ENCODE data around the gene ILDR1. TPM values are rescaled to one million over a fixed set of nuclear protein-coding genes. Genes with fewer than 3 reads are reported as not detected.

Gene ILDR1
- total and polyA plus RNA-seq, 2 donors, result 0.76 to 2.1 TPM

DNA sequence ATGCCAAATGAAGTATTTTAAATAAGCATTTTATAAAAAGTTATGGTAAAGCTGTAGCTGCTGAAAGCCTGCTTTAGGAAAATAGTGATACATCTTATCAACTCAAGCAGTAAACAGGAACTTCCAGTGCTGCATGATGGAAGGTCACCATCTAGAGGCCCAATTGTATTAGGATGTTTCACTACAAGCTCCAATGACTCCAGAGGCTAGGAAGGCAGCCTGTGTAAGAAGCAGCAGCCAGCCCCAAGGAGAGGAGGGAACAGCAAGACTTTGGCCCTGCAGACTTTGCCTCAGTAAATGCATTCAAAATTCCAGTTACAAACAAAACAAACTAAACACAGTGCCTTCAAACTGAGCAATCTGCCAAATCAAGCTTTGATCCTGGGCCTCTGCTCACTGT, 32.1 kb downstream of the ILDR1 start:
- H3K27ac ChIP-seq (ENCODE audit: low read depth in 1 of 2, low read length in 1 of 2), result no peak overlapping the region
- no peaks in the 10 kb centered on the region for H3K4me1 ChIP-seq (ENCODE audit: control insufficient read depth in 2 of 2, insufficient read depth in 2 of 2, low read length in 2 of 2)
- H3K4me3 ChIP-seq (ENCODE audit: low read length in 2 of 2), result no peak overlapping the region
- no peaks in the 10 kb centered on the region for H3K27me3 ChIP-seq (ENCODE audit: control insufficient read depth in 2 of 2, insufficient read depth in 1 of 2, low read length in 1 of 2)
- H3K36me3 ChIP-seq (ENCODE audit: control insufficient read depth in 2 of 2, insufficient read depth in 2 of 2, low read length in 1 of 2), result no peaks in the 10 kb centered on the region
- no peak for DNase-seq (ENCODE audit: low read depth in 6 of 9, low spot score in 9 of 9)
- no peaks in the 10 kb centered on the region for H3K9me3 ChIP-seq (ENCODE audit: control insufficient read depth in 2 of 2, insufficient read depth in 1 of 2, low read length in 1 of 2)

DNA sequence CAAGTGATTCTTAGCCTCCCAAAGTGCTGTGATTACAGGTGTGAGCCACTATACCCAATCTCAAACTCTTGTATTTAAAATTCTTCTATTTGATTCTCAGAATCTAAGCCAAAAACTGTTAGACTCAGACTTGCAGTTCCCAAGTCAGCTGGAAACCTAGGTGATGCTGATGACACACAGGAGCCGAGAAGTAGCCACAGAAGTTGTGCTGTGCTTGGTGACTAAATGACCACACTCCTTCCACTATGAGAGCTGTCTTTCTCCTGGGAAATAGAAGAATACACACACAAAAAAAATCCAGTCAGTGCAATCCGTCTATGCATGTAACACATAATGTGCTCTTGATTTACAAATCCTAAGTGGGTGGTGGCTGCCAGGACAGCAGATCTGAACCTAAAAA, 33.9 kb downstream of the ILDR1 start:
- DNase-seq (ENCODE audit: low read depth in 6 of 9, low spot score in 9 of 9), result no peak
- H3K27ac ChIP-seq (ENCODE audit: low read depth in 1 of 2, low read length in 1 of 2), result no peak overlapping the region
- no peaks in the 10 kb centered on the region for H3K36me3 ChIP-seq (ENCODE audit: control insufficient read depth in 2 of 2, insufficient read depth in 2 of 2, low read length in 1 of 2)
- no peaks in the 10 kb centered on the region for H3K9me3 ChIP-seq (ENCODE audit: control insufficient read depth in 2 of 2, insufficient read depth in 1 of 2, low read length in 1 of 2)
- no peak overlapping the region for H3K4me3 ChIP-seq (ENCODE audit: low read length in 2 of 2)
- WGBS, result 96% methylated on average over 2 of the region's 2 CpGs
- H3K4me1 ChIP-seq (ENCODE audit: control insufficient read depth in 2 of 2, insufficient read depth in 2 of 2, low read length in 2 of 2), result no peaks in the 10 kb centered on the region
- no peaks in the 10 kb centered on the region for H3K27me3 ChIP-seq (ENCODE audit: control insufficient read depth in 2 of 2, insufficient read depth in 1 of 2, low read length in 1 of 2)

DNA sequence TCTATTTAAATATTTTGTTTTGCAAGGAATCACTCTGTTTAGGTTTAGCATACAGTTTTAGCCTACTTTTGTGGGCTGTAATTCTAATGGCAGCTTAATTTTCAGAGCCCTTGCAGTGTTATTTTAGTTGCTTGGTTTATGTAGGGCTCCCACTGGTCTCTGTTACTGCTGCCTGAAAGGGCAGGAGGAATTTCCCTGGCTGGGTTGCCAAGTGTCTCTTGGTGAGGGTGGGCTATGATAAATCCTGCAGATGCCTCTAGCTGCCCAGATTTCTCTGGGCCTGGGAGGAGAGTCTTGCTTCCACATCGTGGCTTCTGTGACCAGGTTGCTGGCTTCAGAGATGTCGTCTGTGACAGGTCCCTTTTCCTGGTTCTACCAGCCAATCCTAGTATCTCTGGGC, 36.2 kb downstream of the ILDR1 start:
- H3K4me1 ChIP-seq (ENCODE audit: control insufficient read depth in 2 of 2, insufficient read depth in 2 of 2, low read length in 2 of 2), result no peaks in the 10 kb centered on the region
- no peak for DNase-seq (ENCODE audit: low read depth in 6 of 9, low spot score in 9 of 9)
- 92% methylated on average over 2 of the region's 2 CpGs for WGBS

DNA sequence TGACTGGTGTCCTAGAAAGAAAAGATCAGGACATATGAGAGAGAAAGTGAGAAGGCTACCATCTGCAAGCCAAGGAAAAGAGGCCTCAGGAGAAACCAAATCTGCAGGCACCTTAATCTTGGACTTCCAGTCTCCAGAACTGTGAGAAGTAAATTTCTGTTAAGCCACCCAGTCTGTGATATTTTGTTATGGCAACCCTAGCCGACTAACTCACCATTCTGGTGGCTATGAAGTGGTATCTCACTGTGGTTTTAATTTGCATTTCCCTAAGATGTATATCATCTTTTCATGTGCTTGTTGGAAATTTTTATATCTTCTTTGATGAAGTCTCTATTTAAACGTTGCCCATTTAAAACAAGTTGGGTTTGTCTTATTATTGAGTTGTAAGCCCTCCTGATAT, 40.6 kb downstream of the ILDR1 start:
- H3K27me3 ChIP-seq (ENCODE audit: control insufficient read depth in 2 of 2, insufficient read depth in 1 of 2, low read length in 1 of 2), result no peaks in the 10 kb centered on the region
- no peaks in the 10 kb centered on the region for H3K4me1 ChIP-seq (ENCODE audit: control insufficient read depth in 2 of 2, insufficient read depth in 2 of 2, low read length in 2 of 2)
- DNase-seq (ENCODE audit: low read depth in 6 of 9, low spot score in 9 of 9), result no peak
- WGBS, result 13% methylated on average over 2 of the region's 2 CpGs
- H3K4me3 ChIP-seq (ENCODE audit: low read length in 2 of 2), result no peak overlapping the region
- no peaks in the 10 kb centered on the region for H3K36me3 ChIP-seq (ENCODE audit: control insufficient read depth in 2 of 2, insufficient read depth in 2 of 2, low read length in 1 of 2)
- H3K27ac ChIP-seq (ENCODE audit: low read depth in 1 of 2, low read length in 1 of 2), result no peak overlapping the region
- peaks cover 0 to 2% of the 10 kb centered on the region in 2 donors for H3K9me3 ChIP-seq (ENCODE audit: control insufficient read depth in 2 of 2, insufficient read depth in 1 of 2, low read length in 1 of 2)

More for the DNA sequence above, 36.2 kb downstream of the ILDR1 start:
- no peak overlapping the region for H3K27ac ChIP-seq (ENCODE audit: low read depth in 1 of 2, low read length in 1 of 2)
- H3K36me3 ChIP-seq (ENCODE audit: control insufficient read depth in 2 of 2, insufficient read depth in 2 of 2, low read length in 1 of 2), result no peaks in the 10 kb centered on the region
- peaks cover 0 to 2% of the 10 kb centered on the region in 2 donors for H3K9me3 ChIP-seq (ENCODE audit: control insufficient read depth in 2 of 2, insufficient read depth in 1 of 2, low read length in 1 of 2)
- no peak overlapping the region for H3K4me3 ChIP-seq (ENCODE audit: low read length in 2 of 2)
- no peaks in the 10 kb centered on the region for H3K27me3 ChIP-seq (ENCODE audit: control insufficient read depth in 2 of 2, insufficient read depth in 1 of 2, low read length in 1 of 2)

DNA sequence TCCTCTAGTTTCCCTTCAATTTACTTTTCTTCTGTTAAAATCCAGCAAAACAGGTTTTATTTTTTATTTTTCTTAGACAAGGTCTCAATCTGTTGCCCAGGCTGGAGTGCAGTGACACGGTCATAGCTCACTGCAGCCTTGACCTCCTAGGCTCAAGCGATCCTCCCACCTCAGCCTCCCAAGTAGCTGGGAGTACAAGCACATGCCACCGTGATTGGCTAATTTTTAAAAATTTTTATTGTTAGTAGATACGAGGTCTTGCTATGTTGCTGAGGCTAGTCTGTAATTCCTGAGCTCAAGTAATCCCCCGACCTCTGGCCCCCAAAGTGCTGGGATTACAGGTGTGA, 41.6 kb downstream of the ILDR1 start:
- Histone ChIP-seq H3K9me3 (ENCODE audit: control insufficient read depth in 2 of 2, insufficient read depth in 1 of 2, low read length in 1 of 2) (peaks cover 0 to 2% of the 10 kb centered on the region in 2 donors), H3K27me3 (ENCODE audit: control insufficient read depth in 2 of 2, insufficient read depth in 1 of 2, low read length in 1 of 2) (no peaks in the 10 kb centered on the region), H3K4me3 (ENCODE audit: low read length in 2 of 2) (no peak overlapping the region), H3K4me1 (ENCODE audit: control insufficient read depth in 2 of 2, insufficient read depth in 2 of 2, low read length in 2 of 2) (no peaks in the 10 kb centered on the region), H3K27ac (ENCODE audit: low read depth in 1 of 2, low read length in 1 of 2) (no peak overlapping the region), H3K36me3 (ENCODE audit: control insufficient read depth in 2 of 2, insufficient read depth in 2 of 2, low read length in 1 of 2) (no peaks in the 10 kb centered on the region)
- DNase-seq (ENCODE audit: low read depth in 6 of 9, low spot score in 9 of 9), result no peak
- WGBS, result 97% methylated on average over 5 of the region's 5 CpGs

DNA sequence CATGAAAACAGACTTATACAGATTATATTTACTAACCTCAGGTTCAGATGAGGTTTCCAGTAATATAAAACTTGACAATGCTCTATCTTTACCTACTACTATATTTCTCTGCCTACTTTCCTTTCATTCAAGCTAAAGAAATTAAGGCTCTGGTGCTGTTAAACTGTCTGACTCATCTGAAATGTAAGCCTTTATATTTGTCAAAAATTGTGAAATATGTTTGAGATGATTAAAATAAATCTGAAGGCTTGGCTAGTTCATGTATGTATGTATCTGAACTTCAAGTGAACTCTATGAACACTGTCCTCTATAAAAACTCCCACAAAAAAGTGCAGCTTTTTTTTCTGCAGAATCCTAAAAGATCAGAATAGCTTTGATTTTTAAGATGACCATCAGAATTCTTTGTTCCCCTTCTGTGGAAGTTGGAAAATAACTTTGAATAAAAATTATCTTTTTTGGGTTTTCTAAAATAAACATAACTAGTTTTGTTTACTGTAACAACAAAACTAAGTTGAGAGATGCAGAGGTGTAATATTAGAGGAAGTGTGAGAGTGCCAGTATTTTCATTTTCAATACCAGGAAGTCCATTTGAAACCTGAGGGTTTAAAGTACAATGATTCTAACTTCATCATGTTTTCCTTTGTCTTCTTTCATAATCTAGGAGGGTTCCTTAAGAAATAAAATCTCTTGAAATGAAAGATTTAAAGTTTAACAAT, 42.2 kb downstream of the ILDR1 start:
- H3K4me1 ChIP-seq (ENCODE audit: control insufficient read depth in 2 of 2, insufficient read depth in 2 of 2, low read length in 2 of 2), result no peaks in the 10 kb centered on the region
- H3K27ac ChIP-seq (ENCODE audit: low read depth in 1 of 2, low read length in 1 of 2), result no peak overlapping the region

DNA sequence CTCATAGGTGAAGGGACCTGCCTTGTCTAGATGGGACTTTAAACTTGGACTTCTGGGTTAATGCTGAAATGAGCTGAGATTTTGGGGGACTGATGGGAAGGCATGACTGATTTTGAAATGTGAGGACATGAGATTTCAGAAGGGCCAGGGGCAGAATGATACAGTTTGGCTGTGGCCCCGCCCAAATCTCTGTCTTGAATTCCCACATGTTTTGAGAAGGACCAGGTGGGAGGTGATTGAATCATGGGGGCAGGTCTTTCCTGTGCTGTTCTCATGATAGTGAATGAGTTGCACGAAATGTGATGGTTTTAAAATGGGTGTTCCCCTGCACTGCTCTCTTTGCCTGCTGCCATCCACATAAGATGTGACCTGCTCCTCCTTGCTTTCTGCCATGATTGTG, 42.8 kb downstream of the ILDR1 start:
- peaks cover 0 to 2% of the 10 kb centered on the region in 2 donors for H3K9me3 ChIP-seq (ENCODE audit: control insufficient read depth in 2 of 2, insufficient read depth in 1 of 2, low read length in 1 of 2)
- no peaks in the 10 kb centered on the region for H3K4me1 ChIP-seq (ENCODE audit: control insufficient read depth in 2 of 2, insufficient read depth in 2 of 2, low read length in 2 of 2)
- no peaks in the 10 kb centered on the region for H3K27me3 ChIP-seq (ENCODE audit: control insufficient read depth in 2 of 2, insufficient read depth in 1 of 2, low read length in 1 of 2)
- no peak for DNase-seq (ENCODE audit: low read depth in 6 of 9, low spot score in 9 of 9)
- H3K36me3 ChIP-seq (ENCODE audit: control insufficient read depth in 2 of 2, insufficient read depth in 2 of 2, low read length in 1 of 2), result no peaks in the 10 kb centered on the region
- WGBS, result 94% methylated on average over 2 of the region's 2 CpGs
- H3K27ac ChIP-seq (ENCODE audit: low read depth in 1 of 2, low read length in 1 of 2), result no peak overlapping the region
- H3K4me3 ChIP-seq (ENCODE audit: low read length in 2 of 2), result no peak overlapping the region

More for the DNA sequence above, 42.2 kb downstream of the ILDR1 start:
- DNase-seq (ENCODE audit: low read depth in 6 of 9, low spot score in 9 of 9), result no peak
- Histone ChIP-seq H3K4me3 (ENCODE audit: low read length in 2 of 2) (no peak overlapping the region), H3K27me3 (ENCODE audit: control insufficient read depth in 2 of 2, insufficient read depth in 1 of 2, low read length in 1 of 2) (no peaks in the 10 kb centered on the region), H3K9me3 (ENCODE audit: control insufficient read depth in 2 of 2, insufficient read depth in 1 of 2, low read length in 1 of 2) (peaks cover 0 to 2% of the 10 kb centered on the region in 2 donors), H3K36me3 (ENCODE audit: control insufficient read depth in 2 of 2, insufficient read depth in 2 of 2, low read length in 1 of 2) (no peaks in the 10 kb centered on the region)

DNA sequence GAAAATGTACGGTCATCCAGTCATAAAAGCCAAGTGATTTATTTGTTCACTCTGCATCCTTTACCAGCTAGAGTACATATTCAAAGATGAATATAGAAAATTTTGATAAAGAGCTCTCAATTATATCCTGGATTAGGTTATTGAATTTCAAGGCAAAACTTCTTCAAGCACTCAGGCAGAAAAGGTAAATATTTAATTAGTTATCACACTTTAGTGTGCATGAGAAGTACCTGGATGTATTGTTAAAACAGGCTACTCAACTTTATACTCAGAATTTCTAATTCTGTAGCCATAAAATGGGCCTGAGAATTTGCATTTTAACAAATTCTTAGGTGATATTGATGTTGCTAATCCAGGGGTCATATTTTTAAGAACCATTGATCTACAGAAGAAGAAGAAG, 45.3 kb downstream of the ILDR1 start:
- no peaks in the 10 kb centered on the region for H3K9me3 ChIP-seq (ENCODE audit: control insufficient read depth in 2 of 2, insufficient read depth in 1 of 2, low read length in 1 of 2)
- DNase-seq (ENCODE audit: low read depth in 6 of 9, low spot score in 9 of 9), result no peak

DNA sequence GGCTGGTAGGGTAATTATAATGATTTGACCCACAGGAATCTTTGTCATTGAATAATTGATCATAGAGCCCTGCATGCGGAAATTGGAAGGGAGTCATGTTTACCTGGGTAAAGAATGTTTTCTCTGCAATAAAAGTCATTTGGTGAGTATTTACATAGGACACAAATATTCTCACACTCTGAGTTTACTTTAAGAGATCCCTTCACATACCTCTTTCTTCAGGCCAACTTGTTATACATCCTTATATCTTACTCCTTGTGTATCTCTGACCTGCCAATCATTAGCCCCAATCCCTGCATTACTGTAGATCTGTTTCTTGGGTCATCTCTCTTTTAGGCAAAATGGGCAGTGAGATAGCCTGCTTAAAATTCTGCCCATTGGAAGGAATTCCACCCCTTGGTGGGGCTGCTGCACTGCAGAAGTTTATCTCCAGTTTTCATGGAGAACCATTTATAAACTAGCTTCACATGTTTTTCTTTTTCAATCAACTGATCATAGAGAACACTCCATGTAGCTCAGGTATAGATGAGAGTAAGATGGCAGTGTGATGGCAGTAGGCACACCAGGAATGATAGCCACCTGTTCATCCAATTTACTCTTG, 46.2 kb downstream of the ILDR1 start:
- H3K27me3 ChIP-seq (ENCODE audit: control insufficient read depth in 2 of 2, insufficient read depth in 1 of 2, low read length in 1 of 2), result no peaks in the 10 kb centered on the region
- no peaks in the 10 kb centered on the region for H3K36me3 ChIP-seq (ENCODE audit: control insufficient read depth in 2 of 2, insufficient read depth in 2 of 2, low read length in 1 of 2)
- no peak for DNase-seq (ENCODE audit: low read depth in 6 of 9, low spot score in 9 of 9)
- H3K4me3 ChIP-seq (ENCODE audit: low read length in 2 of 2), result no peak overlapping the region
- 97% methylated on average over 1 of the region's 1 CpG for WGBS
- no peaks in the 10 kb centered on the region for H3K4me1 ChIP-seq (ENCODE audit: control insufficient read depth in 2 of 2, insufficient read depth in 2 of 2, low read length in 2 of 2)
- H3K9me3 ChIP-seq (ENCODE audit: control insufficient read depth in 2 of 2, insufficient read depth in 1 of 2, low read length in 1 of 2), result no peaks in the 10 kb centered on the region
- H3K27ac ChIP-seq (ENCODE audit: low read depth in 1 of 2, low read length in 1 of 2), result no peak overlapping the region

More for the DNA sequence above, 45.3 kb downstream of the ILDR1 start:
- 100% methylated on average over 1 of the region's 1 CpG for WGBS
- Histone ChIP-seq H3K27me3 (ENCODE audit: control insufficient read depth in 2 of 2, insufficient read depth in 1 of 2, low read length in 1 of 2) (no peaks in the 10 kb centered on the region), H3K27ac (ENCODE audit: low read depth in 1 of 2, low read length in 1 of 2) (no peak overlapping the region), H3K36me3 (ENCODE audit: control insufficient read depth in 2 of 2, insufficient read depth in 2 of 2, low read length in 1 of 2) (no peaks in the 10 kb centered on the region), H3K4me1 (ENCODE audit: control insufficient read depth in 2 of 2, insufficient read depth in 2 of 2, low read length in 2 of 2) (no peaks in the 10 kb centered on the region), H3K4me3 (ENCODE audit: low read length in 2 of 2) (no peak overlapping the region)

Data from thymus (tissue), 11 donors.